ENCODE measurements around the gene DYNC1I2.
"Not testable (repeated sequence)": the region's sequence is repeated elsewhere in the genome, so short reads cannot be mapped to it uniquely, and the experiment has no call there.

DYNC1I2 gene

GRCh38 chr2:171718720-171719119, 31.5 kb downstream of the DYNC1I2 start:
- no peak for DNase-seq

GRCh38 chr2:171719660-171720059, 32.4 kb downstream of the DYNC1I2 start:
- no peak for DNase-seq

GRCh38 chr2:171723716-171724683, 36.7 kb downstream of the DYNC1I2 start:
- DNase-seq, result peak; percentile 29

GRCh38 chr2:171726847-171727450, 39.7 kb downstream of the DYNC1I2 start:
- no peak for DNase-seq

- DNase-seq, result no peak
These were observed 42.0 kb downstream of the DYNC1I2 start for GRCh38 chr2:171728989-171729951.

- DNase-seq, result no peak
These were observed 42.7 kb downstream of the DYNC1I2 start for GRCh38 chr2:171729952-171730317.

GRCh38 chr2:171735991-171736710, 48.9 kb downstream of the DYNC1I2 start:
- DNase-seq, result no peak

GRCh38 chr2:171741189-171741588, 53.9 kb downstream of the DYNC1I2 start:
- no peak for DNase-seq

GRCh38 chr2:171742760-171743159, 55.5 kb downstream of the DYNC1I2 start:
- no peak for DNase-seq

GRCh38 chr2:171745141-171745540, 57.9 kb downstream of the DYNC1I2 start:
- DNase-seq, result no peak

GRCh38 chr2:171745806-171746205, 58.5 kb downstream of the DYNC1I2 start:
- no peak for DNase-seq

- DNase-seq, result no peak
These were observed 60.1 kb downstream of the DYNC1I2 start for GRCh38 chr2:171747371-171747770.

GRCh38 chr2:171754254-171754939, 67.1 kb downstream of the DYNC1I2 start:
- no peak for DNase-seq

- not testable (repeated sequence) for DNase-seq
These were observed 71.5 kb downstream of the DYNC1I2 start for GRCh38 chr2:171758762-171759161.

- DNase-seq, result not testable (repeated sequence)
These were observed 73.9 kb downstream of the DYNC1I2 start for GRCh38 chr2:171761176-171761575.

GRCh38 chr2:171762879-171763573, 75.8 kb downstream of the DYNC1I2 start:
- no peak for DNase-seq

GRCh38 chr2:171763602-171764001, 76.3 kb downstream of the DYNC1I2 start:
- DNase-seq, result no peak

- no peak for DNase-seq
These were observed 84.2 kb downstream of the DYNC1I2 start for GRCh38 chr2:171771463-171771862.

- DNase-seq, result no peak
These were observed 85.1 kb downstream of the DYNC1I2 start for GRCh38 chr2:171772373-171772772.

GRCh38 chr2:171774581-171774980, 87.3 kb downstream of the DYNC1I2 start:
- DNase-seq, result not testable (repeated sequence)

- no peak for DNase-seq
These were observed 91.2 kb downstream of the DYNC1I2 start for GRCh38 chr2:171778515-171778914.
